ENCODE results near the gene OTX1. TPM values are rescaled to one million over a fixed set of nuclear protein-coding genes. Genes with fewer than 3 reads are reported as not detected.

The OTX1 gene
- total RNA-seq, 6 donors from 2014 or later: 0.24 to 1.7 (median 0.34) TPM; not detected in 1

- Histone ChIP-seq H3K4me3 (peak overlapping the region in 2 of 4 donors; percentile 17 to 23), H3K9me3 (peaks cover 0 to 7% (median 3%) of the 10 kb centered on the region in 4 donors), H3K36me3 (no peaks in the 10 kb centered on the region), H3K27me3 (peaks cover 0 to 85% (median 61%) of the 10 kb centered on the region in 4 donors), H3K27ac (no peak overlapping the region), H3K4me1 (peaks cover 45 to 68% (median 59%) of the 10 kb centered on the region in 4 donors)
- DNase-seq (no peak), ATAC-seq (ENCODE audit: low FRiP score in 2 of 2) (peak in 1 of 2 donors; percentile 2)
- TF ChIP-seq CTCF (IDR thresholded peaks at IDR 0.05) (no peak), POLR2A (IDR thresholded peaks at IDR 0.05) (no peak), POLR2AphosphoS5 (IDR thresholded peaks at IDR 0.05) (no peak), EP300 (IDR thresholded peaks at IDR 0.05) (no peak)
- WGBS, 2 donors: 13 to 16% methylated on average over 20 to 35 of the region's 35 CpGs
Measured at GRCh38 chr2:63058144-63058920, 7.7 kb downstream of the OTX1 start.

DNA sequence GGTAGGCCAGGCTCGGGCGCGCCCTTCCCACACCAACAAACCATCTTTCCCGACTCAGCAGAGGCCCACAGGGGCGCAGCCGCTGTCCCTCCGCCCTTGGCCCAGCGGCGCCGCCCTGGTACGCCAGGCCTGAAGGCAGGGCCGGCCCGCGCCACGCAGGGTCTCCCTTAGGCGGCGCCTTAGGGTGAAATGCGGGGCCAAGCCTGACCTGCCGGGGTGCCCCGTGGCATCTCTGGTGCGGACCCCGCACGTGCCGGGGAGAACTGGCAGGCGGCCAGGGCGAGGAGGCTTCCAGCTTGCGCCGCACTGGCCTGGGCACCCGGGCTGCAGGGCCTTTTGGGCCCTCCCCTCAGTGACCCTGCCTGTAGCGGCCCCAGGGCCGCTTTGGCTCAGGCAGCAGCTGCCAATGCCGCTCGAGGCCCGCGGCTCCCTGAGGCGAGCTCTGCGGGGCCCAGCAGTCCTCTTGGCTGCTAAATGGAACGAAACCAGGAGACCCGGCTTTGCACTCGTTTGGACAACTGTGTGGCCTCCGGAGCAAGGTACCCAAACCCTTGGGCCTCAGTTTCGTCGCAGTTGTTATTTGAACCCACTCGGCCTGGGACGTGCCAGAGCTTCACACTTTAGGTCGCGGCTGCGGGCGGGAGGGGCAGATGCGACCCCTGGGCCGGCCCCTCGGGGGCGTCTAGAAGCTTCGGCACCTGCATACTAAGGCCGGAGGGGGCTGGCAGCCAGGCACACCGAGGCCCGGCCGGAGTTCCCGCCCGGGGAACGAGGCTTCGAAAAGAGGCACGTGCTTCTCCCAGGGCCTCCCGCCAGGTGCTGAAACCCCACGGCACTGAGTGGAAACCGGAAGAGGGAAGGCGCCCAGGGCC is 8.5 kb downstream of the OTX1 start:
- no peak for TF ChIP-seq CTCF (IDR thresholded peaks at IDR 0.05)
- no peak for TF ChIP-seq POLR2A (IDR thresholded peaks at IDR 0.05)
- TF ChIP-seq POLR2AphosphoS5 (IDR thresholded peaks at IDR 0.05): no peak
- no peak for TF ChIP-seq EP300 (IDR thresholded peaks at IDR 0.05)
- Histone ChIP-seq H3K36me3 (no peaks in the 10 kb centered on the region), H3K27me3 (peaks cover 0 to 82% (median 54%) of the 10 kb centered on the region in 4 donors), H3K4me3 (peak overlapping the region in 3 of 4 donors; percentile 5 to 23 (median 17)), H3K4me1 (peaks cover 42 to 60% (median 52%) of the 10 kb centered on the region in 4 donors), H3K9me3 (peaks cover 0 to 7% (median 3%) of the 10 kb centered on the region in 4 donors), H3K27ac (peak overlapping the region in 1 of 4 donors; percentile 59)
- WGBS, 2 donors: 9 to 20% methylated on average over 3 to 51 of the region's 67 CpGs
- ATAC-seq (ENCODE audit: low FRiP score in 2 of 2) (peak in 1 of 2 donors; percentile 43), DNase-seq (peak in 1 of 2 donors; percentile 87)

DNA sequence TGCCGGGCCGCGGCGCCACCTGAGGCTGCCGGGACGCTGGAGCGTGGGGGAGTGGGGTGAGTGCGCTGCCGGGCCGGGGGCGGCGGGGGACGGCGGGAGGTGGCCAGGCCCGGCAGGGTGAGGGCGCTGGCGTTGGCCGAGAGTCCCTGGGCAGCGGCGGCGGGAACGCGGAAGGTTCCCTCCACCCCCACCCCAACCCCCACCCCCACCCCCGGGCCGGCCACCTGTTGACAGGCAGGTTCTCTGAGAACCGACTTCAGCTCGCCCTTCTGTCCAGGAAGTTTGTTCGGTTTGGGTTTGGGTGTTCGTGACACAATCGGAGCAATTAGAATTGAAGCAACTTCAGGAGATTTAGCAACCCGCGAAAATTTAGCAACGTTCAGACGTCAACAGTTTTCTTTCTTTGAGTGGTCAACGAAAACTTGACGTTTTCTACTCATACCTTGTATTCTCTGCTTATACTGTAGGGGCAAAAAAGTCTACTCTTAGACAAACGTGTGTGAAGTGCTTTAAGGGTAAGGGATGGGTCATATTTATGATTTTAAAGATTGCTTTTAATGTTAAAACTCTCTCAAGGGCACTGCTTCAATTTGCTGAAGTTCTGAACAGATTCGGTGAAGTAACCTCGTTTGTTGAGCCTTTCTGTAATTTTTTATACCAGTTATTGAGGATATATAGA is 9.3 kb downstream of the OTX1 start:
- peaks cover 42 to 52% (median 45%) of the 10 kb centered on the region in 4 donors for H3K4me1 ChIP-seq
- WGBS, 2 donors: 6 to 13% methylated on average over 12 to 13 of the region's 39 CpGs
- ATAC-seq (ENCODE audit: low FRiP score in 2 of 2): no peak

More for the DNA sequence above, 9.3 kb downstream of the OTX1 start:
- peak overlapping the region in 3 of 4 donors; percentile 5 to 23 (median 15) for H3K4me3 ChIP-seq
- peaks cover 0 to 75% (median 46%) of the 10 kb centered on the region in 4 donors for H3K27me3 ChIP-seq
- H3K36me3 ChIP-seq: no peaks in the 10 kb centered on the region
- DNase-seq: no peak
- TF ChIP-seq POLR2AphosphoS5 (IDR thresholded peaks at IDR 0.05) (peak in 1 of 2 donors; percentile 29), CTCF (IDR thresholded peaks at IDR 0.05) (no peak)
- H3K27ac ChIP-seq: peak overlapping the region in 1 of 4 donors; percentile 59
- peaks cover 0 to 7% (median 3%) of the 10 kb centered on the region in 4 donors for H3K9me3 ChIP-seq

Data from upper lobe of left lung (tissue), 6 donors.